Neutrophil (primary cell): ENCODE data around the gene PAK4.

Experiments used
- H3K27ac ChIP-seq: fragments of 200-600 bp; sonication (generic); 2 replicates; pipeline ENCODE4 v1.5.1; 2016; ENCODE audit warnings: mild to moderate bottlenecking, moderate library complexity
- H3K27me3 ChIP-seq: fragments of 200-600 bp; sonication (generic); 2 replicates; pipeline ENCODE4 v1.6.0; 2016; ENCODE audit warnings: mild to moderate bottlenecking
- H3K36me3 ChIP-seq: fragments of 200-600 bp; sonication (generic); 2 replicates; pipeline ENCODE4 v1.5.1; 2017
- H3K4me1 ChIP-seq, 2 experiments: fragments of 200-600 bp in 1 of 2; sonication (generic) in 1 of 2; 1 replicate in 1 of 2; 2 replicates in 1 of 2; pipeline versions ENCODE4 v1.5.1 to v1.6.1; 2013 to 2016; ENCODE audit warnings: low read depth in 1 of 2, low read length in 1 of 2, mild to moderate bottlenecking in 1 of 2, moderate library complexity in 1 of 2; ENCODE audit not compliant: control insufficient read depth in 1 of 2, insufficient read depth in 1 of 2
- H3K4me3 ChIP-seq, 2 experiments: fragments of 200-600 bp in 1 of 2; sonication (generic) in 1 of 2; 1 replicate in 1 of 2; 2 replicates in 1 of 2; pipeline ENCODE4 v1.5.1; 2013 to 2016; ENCODE audit warnings: low read depth in 1 of 2, low read length in 1 of 2, mild to moderate bottlenecking in 1 of 2, moderate library complexity in 1 of 2
- H3K9me3 ChIP-seq: fragments of 200-600 bp; sonication (generic); 2 replicates; pipeline ENCODE4 v1.5.1; 2016
- CTCF ChIP-seq: fragments of 200-600 bp; sonication (generic); IDR thresholded peaks from 2 replicates; pipeline ENCODE4 v1.5.1; 2016; ENCODE audit warnings: antibody characterized with exemption

The PAK4 gene

GRCh38 chr19:39097721-39098120 is 27.9 kb upstream of the PAK4 start:
- no peak overlapping the region for H3K4me3 ChIP-seq
- no peaks in the 10 kb centered on the region for H3K4me1 ChIP-seq
- H3K36me3 ChIP-seq, result no peaks in the 10 kb centered on the region
- TF ChIP-seq CTCF, result no peak
- peaks cover 58% of the 10 kb centered on the region for H3K27me3 ChIP-seq
- H3K9me3 ChIP-seq, result no peaks in the 10 kb centered on the region
- H3K27ac ChIP-seq, result no peak overlapping the region

- Histone ChIP-seq H3K4me3 (no peak overlapping the region), H3K27ac (no peak overlapping the region), H3K9me3 (no peaks in the 10 kb centered on the region), H3K36me3 (no peaks in the 10 kb centered on the region), H3K27me3 (peaks cover 58% of the 10 kb centered on the region), H3K4me1 (no peaks in the 10 kb centered on the region)
- TF ChIP-seq CTCF, result no peak
These were observed 27.0 kb upstream of the PAK4 start for GRCh38 chr19:39098365-39099269.

GRCh38 chr19:39099341-39099740 is 26.2 kb upstream of the PAK4 start:
- H3K27ac ChIP-seq, result no peak overlapping the region
- H3K27me3 ChIP-seq, result peaks cover 62% of the 10 kb centered on the region
- no peaks in the 10 kb centered on the region for H3K36me3 ChIP-seq
- H3K4me1 ChIP-seq, result no peaks in the 10 kb centered on the region
- H3K9me3 ChIP-seq, result no peaks in the 10 kb centered on the region
- TF ChIP-seq CTCF, result no peak
- H3K4me3 ChIP-seq, result no peak overlapping the region

GRCh38 chr19:39100500-39101166 is 25.0 kb upstream of the PAK4 start:
- no peak for TF ChIP-seq CTCF
- Histone ChIP-seq H3K27me3 (peaks cover 56% of the 10 kb centered on the region), H3K9me3 (no peaks in the 10 kb centered on the region), H3K4me3 (no peak overlapping the region), H3K27ac (no peak overlapping the region), H3K36me3 (no peaks in the 10 kb centered on the region), H3K4me1 (no peaks in the 10 kb centered on the region)

- H3K27ac ChIP-seq, result no peak overlapping the region
- H3K4me3 ChIP-seq, result no peak overlapping the region
- H3K4me1 ChIP-seq, result no peaks in the 10 kb centered on the region
- H3K27me3 ChIP-seq, result peaks cover 44% of the 10 kb centered on the region
- no peaks in the 10 kb centered on the region for H3K9me3 ChIP-seq
- TF ChIP-seq CTCF, result no peak
- no peaks in the 10 kb centered on the region for H3K36me3 ChIP-seq
These were observed 22.4 kb upstream of the PAK4 start for GRCh38 chr19:39103151-39103550.
